ENCODE results near the gene NT5M.

GRCh38 chr17:17343896-17344506, 40.8 kb downstream of the NT5M start:
- TF ChIP-seq CTCF (IDR thresholded peaks at IDR 0.05) (no peak), POLR2A (IDR thresholded peaks at IDR 0.05) (no peak), POLR2AphosphoS5 (IDR thresholded peaks at IDR 0.05) (no peak)

All from transverse colon (tissue), 4 donors.